ENCODE measurements around the gene LASP1NB.

Gene LASP1NB

DNA sequence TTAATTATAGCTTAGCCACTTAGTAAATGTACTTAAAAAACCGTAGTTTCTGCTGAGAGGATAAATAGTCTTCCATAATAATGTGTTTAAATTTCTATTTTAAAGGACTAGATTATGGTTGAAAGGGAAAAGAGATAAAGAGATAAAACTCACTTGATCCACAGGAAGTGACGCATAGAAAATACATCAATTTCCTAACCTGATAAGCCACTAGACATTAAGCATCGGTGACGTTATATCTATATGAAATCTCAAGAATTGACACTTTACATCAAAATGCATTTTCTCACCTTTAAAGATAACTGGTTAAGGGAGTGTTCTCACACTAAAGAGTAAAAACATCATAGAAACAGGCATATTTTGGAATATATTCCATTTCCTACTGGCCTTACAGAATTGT, 36.0 kb downstream of the LASP1NB start:
- DNase-seq (ENCODE audit: low spot score) (no peak), FAIRE-seq (no peak), ATAC-seq (no peak)
- CTCF ChIA-PET (ENCODE audit: low intra/inter-chr PET ratio, low total read pairs): no interaction called here
- H3K9ac ChIP-seq (ENCODE audit: insufficient read depth, low read depth, low read length): no peak overlapping the region
- no TSS peak for BruUV-seq (replicated peaks)
- H3K27me3 ChIP-seq (ENCODE audit: control insufficient read depth in 1 of 2, insufficient read depth in 2 of 2, low read length in 2 of 2): no peaks in the 10 kb centered on the region
- H3K9me3 ChIP-seq (ENCODE audit: low read length): no peaks in the 10 kb centered on the region
- H3K36me3 ChIP-seq (replicated peaks in 1 of 2; ENCODE audit: control insufficient read depth in 1 of 2, insufficient read depth in 2 of 2, low read length in 2 of 2): no peaks in the 10 kb centered on the region
- TF ChIP-seq ZNF841 (CRISPR knock-in tag; IDR thresholded peaks at IDR 0.05; ENCODE audit: borderline replicate concordance) (no peak), ZNF724P (CRISPR knock-in tag; IDR thresholded peaks at IDR 0.05; ENCODE audit: borderline replicate concordance) (no peak), ZNF24 (IDR thresholded peaks at IDR 0.05) (no peak), ZNF883 (CRISPR knock-in tag; IDR thresholded peaks at IDR 0.05; ENCODE audit: not compliant biosample characterization) (no peak), ARNTL (CRISPR knock-in tag; IDR thresholded peaks at IDR 0.05) (no peak), ZFP90 (CRISPR knock-in tag; IDR thresholded peaks at IDR 0.05; ENCODE audit: borderline replicate concordance) (no peak), FIP1L1 (IDR thresholded peaks at IDR 0.05; ENCODE audit: borderline replicate concordance, insufficient read depth, low read depth, low read length) (no peak), ZNF768 (CRISPR knock-in tag; IDR thresholded peaks at IDR 0.05) (no peak)
- TF ChIP-seq, protein P1, sequence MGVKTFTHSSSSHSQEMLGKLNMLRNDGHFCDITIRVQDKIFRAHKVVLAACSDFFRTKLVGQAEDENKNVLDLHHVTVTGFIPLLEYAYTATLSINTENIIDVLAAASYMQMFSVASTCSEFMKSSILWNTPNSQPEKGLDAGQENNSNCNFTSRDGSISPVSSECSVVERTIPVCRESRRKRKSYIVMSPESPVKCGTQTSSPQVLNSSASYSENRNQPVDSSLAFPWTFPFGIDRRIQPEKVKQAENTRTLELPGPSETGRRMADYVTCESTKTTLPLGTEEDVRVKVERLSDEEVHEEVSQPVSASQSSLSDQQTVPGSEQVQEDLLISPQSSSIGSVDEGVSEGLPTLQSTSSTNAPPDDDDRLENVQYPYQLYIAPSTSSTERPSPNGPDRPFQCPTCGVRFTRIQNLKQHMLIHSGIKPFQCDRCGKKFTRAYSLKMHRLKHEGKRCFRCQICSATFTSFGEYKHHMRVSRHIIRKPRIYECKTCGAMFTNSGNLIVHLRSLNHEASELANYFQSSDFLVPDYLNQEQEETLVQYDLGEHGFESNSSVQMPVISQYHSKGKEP (CRISPR knock-in tag; IDR thresholded peaks at IDR 0.05): no peak
- H3K4me1 ChIP-seq (ENCODE audit: insufficient read depth, low read length): no peaks in the 10 kb centered on the region
- intact Hi-C loops (cut with micrococcal nuclease; ENCODE audit: unreplicated experiment): no loop called here
- no peak overlapping the region for H3K4me3 ChIP-seq (replicated peaks in 1 of 3; ENCODE audit: insufficient read depth in 1 of 3, low read depth in 2 of 3, low read length in 3 of 3)
- in situ Hi-C loops (cut with HindIII; ENCODE audit: extremely low pct_ligation_motif_present, low pct_unique_long_range_greater_than_20kb): no loop called here
- no peaks in the 10 kb centered on the region for H3K79me2 ChIP-seq (ENCODE audit: insufficient read depth, low read length)
- no peak overlapping the region for H3K27ac ChIP-seq (ENCODE audit: extremely low read length, insufficient read depth, low read length)
- H4K20me1 ChIP-seq (ENCODE audit: insufficient read depth, low read length): no peaks in the 10 kb centered on the region
- POLR2A ChIA-PET: no interaction called here
- H3K4me2 ChIP-seq (ENCODE audit: low read depth, low read length): no peak overlapping the region
- no peak overlapping the region for H2AFZ ChIP-seq (ENCODE audit: low read length)
- WGBS (ENCODE audit: low lambda C conversion rate): 56% methylated on average over 4 of the region's 4 CpGs

Data from HepG2 (cell line).